Measurements from ENCODE around the gene PDE3A.

- TF ChIP-seq GATA2 (IDR thresholded peaks at IDR 0.05; ENCODE audit: low read depth, low read length) (no peak), GATA3 (IDR thresholded peaks at IDR 0.05; ENCODE audit: low read depth, low read length) (no peak)
These were observed 180.3 kb downstream of the PDE3A start for GRCh38 chr12:20548611-20549010.

All from SH-SY5Y (cell line).